Right kidney (tissue), 1 donor: Measurements from ENCODE around the gene EOLA2.
A peak's percentile ranks its signal among the peaks of the same experiment; 100 is the strongest.
"Not testable (repeated sequence)": the region's sequence is repeated elsewhere in the genome, so short reads cannot be mapped to it uniquely, and the experiment has no call there.

ENCODE experiments used
- DNase-seq: peaks from one replicate; pipeline ENCODE4 v3.0.0-alpha.2; 2016

EOLA2 gene

DNA sequence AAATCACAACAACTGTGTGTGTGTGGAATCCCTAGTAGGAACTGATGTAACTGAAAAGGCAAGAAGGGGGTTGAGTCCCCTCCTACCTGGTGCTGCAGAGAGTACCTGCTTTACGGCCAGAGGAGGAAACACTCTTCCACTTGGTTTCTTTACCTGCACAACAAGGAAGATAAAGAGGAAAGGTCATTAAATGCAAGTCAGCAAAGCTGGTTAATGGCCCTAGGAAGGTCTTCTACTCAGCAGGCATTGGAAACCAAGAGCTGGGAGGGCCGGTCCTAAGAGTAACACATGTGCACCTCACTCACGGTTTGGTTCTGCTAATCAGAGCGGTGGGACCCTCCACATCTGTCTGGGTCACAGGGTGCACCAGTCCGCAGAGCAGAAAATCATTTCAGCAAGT is 963 bp downstream of the EOLA2 start:
- DNase-seq: not testable (repeated sequence)

DNA sequence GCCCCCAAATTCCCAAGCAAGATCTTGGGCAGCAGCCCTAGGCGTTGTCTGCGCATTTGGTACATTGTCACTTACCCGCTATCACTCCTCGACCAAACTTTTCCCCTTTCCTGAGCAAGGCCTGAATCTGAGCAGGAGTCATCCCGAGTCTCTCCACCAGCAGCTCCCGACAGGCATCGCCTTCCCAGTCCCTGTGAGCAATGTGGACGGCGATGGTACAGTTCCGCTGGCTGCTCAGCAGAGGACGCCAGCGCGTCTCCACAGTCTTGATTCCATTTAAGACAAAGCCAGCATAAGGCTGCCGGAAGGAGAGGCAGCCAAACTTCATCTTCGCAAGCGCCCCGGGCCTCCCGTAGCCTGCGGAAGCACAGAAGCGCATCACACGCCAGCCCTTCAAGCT is 4.7 kb downstream of the EOLA2 start:
- DNase-seq: not testable (repeated sequence)

DNA sequence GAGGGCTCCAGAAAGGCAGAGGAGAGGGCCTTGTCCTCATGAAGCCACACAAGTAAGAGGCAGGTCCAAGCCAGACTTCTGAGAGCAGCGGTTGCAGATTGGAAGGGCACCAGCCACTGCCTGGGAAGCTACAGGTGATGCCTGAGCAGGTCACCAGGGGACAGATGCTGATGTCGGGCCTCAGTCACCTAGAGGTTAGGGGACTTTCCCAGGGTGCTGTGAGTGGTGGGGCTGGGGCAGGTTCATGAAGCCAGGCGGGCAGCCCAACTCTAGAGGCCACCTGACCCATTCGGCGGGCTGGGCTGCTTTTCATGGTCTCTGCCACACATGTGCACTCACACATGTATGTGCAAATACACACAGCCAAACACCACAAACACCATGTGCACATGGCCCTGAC is 5.3 kb downstream of the EOLA2 start:
- DNase-seq: not testable (repeated sequence)

DNA sequence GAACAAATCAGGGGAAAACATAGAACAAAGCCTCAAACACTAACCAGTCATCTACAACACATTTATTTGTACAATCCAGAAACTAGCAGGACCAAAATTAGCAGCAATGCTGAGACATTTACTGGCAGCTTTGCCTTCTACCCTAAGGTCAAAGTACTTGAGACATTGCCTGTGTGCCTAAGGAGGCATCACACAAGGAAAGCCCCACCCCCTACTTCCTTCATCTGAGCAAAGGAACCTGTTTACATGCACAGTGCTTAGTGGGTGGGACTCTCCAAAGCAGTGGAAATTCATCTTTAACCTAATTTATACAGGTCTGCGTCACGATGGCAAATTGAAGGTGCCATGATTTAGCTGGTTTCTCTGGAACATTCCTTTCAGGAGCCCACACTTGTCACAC is 6.1 kb downstream of the EOLA2 start:
- DNase-seq: not testable (repeated sequence)

DNA sequence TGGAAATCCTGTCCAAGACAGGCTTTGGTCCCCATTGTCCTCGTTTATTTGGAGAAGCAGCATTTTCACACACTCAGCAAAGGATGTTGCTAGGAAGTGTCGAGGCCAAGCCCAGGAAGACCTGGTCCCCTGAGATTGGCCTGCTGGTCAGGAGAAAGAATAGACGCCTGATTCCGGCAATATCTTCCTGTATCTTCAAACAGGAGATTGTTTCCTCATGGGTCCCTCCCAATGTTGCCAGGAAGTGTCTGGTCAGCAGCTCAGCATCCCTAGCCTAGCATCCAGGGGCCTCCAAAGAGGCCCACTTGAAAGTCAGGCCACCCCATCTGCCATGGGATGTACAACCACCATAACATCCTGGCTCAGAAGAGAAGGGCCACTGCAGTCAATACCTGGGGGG is 6.9 kb downstream of the EOLA2 start:
- DNase-seq: not testable (repeated sequence)

DNA sequence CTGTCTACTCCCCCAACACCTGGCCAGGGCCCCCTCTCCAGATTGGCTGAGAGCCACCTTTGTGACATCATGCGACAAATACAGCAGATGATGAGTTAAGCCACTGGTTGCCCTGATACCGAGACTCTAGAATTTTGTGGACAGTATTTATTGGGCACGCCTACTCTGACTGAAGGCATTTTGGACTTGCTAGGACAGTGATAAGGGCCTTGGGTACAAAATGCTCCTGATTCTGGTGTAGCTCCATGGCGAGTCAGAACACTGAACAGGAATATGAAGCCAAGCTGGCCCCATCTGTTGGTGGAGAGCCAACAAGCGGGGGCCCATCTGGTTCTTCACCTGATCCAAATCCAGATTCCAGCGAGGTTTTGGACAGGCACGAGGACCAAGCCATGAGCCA is 8.9 kb downstream of the EOLA2 start, which contains the start of gene HSFX4:
Gene HSFX4, plus strand, starts transcription at position 174 of the 400 bp plus-strand sequence. Its CDS starts 72 bp downstream, at position 246.
- DNase-seq: not testable (repeated sequence)

DNA sequence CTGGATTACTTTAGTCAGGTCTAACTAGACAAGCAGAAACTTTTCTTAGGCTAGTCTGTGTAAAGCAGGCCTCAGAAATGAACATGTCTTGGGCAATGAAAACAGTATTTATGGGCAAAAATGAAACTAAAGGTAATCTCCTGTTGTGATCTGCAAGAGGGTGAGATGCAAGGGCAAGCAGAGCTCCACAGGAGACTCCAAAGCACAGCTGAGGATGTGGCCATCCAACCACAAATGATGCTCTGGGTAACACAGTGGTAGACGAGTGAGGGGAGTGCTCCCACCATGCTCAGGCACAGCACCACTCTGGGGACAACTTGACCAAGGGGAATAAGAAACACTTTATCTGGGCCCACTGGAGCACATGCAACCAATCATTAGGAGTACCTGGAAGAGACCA is 9.7 kb downstream of the EOLA2 start:
- not testable (repeated sequence) for DNase-seq

DNA sequence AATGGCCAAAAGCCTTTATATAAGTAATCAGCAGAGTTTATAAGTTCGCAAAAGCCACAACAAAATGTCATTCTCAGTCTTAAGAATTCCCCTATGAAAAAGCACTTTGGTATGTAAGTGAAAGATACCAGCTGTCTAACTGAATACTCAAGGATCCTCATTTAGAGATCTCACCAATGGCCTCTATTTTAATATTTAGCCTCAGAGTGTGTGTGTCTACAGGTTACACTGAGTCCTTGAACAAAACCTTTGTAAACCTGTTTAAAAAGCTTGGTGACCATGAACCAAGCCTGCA is 10.4 kb downstream of the EOLA2 start:
- DNase-seq: not testable (repeated sequence)

DNA sequence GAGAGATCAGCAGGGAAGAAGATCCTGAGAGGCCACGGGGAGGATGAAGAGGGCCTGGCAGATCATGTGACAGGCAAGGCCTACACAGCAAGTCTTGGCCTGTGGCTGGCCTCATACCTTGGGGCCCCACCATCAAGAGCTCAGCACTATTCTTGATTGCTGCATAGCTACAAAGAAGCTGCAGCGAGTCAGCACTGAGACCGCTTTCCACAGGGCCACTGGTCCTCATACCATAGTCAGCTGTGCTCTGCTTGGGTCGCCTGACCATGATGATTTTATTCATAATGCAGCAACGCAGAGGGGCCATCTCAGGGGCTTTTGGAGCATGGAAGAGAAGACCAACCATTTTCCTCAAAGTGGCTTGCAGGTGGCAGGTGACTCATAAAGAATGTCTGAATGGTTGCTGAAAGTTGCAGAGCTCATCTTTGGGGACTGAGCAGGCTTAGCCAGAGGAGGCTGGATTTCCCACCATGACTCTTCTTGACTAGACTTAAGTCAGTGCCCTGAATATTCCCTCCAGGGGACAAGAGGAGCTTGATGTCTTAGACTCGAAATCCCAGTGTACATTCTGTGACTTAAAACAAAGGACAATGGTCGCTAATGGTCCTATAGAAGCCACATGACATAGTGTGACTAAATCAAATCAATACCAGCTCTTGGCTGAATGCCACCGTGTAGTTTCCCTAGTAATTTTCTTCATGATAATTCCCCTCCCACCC is 10.9 kb downstream of the EOLA2 start:
- DNase-seq: not testable (repeated sequence)

DNA sequence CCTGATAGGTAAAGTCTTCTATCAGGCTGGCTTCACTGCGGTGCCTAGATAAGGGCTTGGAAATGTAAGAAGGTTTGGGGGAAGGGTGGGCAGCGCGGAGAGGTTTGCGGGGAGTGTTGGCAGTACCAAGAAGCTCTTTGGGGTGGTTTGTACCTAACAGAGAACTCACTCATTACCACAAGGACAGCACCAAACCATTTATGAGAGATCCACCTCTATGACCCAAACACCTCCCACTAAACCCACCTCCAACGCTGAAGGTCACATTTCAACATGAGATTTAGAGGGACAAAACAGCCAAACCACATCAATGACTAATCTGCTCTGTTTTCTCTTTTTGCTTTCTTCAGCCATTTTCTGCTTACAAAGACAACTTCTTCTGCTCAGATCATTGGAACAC is 13.9 kb downstream of the EOLA2 start:
- not testable (repeated sequence) for DNase-seq

DNA sequence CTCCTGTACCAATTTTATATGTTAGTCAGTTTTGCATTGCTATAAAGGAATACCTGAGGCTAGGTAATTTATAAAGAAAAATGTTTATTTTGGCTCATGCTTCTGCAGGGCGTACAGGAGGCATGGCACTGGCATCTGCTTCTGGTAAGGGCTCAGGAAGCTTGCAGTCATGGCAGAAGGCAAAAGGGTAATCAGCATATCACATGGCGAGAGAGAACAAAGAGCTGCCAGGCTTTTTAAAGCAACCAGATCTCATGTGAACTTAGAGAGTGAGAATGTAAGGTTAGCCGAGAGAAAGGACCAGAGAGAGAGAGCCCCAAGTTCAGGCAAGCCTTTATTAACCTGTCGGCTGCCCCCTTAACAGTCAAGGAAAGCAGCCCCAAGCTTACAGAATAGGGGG is 14.5 kb downstream of the EOLA2 start:
- not testable (repeated sequence) for DNase-seq

DNA sequence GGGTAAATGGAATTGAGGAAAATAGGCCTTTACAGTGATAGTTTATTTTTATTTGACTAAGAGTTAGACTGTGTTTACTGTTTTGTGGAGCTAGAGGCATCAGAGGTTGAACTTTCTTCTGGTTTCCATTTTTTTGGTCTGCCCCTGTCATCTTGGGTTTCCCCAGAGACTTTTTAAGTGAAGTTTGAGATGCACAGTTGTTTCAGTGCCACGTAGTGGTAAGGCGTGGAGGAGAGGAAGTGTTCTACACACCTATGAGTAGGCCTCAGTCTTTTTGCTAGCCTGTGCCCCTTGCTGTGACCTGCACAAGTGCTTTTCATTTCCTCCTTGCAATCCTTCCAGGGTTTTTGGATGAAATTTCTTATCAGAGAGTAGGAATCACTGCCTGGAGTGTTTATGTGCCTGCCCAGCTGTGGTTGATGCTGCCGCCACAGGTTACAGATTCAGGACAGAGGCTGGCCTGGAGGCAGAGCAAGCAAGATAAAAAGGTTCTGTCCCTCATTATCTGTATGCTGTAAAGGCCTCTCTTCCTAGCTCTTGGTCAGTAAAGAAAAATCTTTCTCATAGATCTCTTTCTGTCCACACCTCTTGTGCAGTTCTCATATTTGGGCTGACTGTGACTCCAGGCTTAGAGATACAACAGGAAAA is 21.4 kb downstream of the EOLA2 start:
- DNase-seq: no peak

DNA sequence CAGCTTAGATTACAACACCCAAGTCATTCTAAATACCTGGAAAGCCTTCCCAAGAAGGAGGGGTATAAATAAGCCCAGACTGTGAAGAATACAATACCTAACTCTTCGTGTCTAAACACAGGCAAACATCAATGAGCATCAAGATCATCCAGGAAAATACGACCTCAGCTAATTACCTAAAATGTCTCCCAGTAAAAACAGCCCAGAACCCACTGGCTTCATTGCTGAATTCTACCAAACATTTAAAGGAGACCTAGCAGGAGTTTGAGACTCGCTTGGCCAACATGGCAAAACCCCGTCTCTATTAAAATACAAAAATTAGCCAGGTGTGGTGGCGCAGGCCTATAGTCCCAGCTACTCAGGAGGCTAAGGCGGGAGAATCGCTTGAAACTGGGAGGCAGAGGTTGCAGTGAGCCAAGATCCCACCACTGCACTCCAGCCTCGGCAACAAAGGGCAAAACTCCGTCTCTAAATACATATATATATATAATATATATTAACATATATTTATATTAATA is 28.1 kb downstream of the EOLA2 start:
- DNase-seq: peak; percentile 4

DNA sequence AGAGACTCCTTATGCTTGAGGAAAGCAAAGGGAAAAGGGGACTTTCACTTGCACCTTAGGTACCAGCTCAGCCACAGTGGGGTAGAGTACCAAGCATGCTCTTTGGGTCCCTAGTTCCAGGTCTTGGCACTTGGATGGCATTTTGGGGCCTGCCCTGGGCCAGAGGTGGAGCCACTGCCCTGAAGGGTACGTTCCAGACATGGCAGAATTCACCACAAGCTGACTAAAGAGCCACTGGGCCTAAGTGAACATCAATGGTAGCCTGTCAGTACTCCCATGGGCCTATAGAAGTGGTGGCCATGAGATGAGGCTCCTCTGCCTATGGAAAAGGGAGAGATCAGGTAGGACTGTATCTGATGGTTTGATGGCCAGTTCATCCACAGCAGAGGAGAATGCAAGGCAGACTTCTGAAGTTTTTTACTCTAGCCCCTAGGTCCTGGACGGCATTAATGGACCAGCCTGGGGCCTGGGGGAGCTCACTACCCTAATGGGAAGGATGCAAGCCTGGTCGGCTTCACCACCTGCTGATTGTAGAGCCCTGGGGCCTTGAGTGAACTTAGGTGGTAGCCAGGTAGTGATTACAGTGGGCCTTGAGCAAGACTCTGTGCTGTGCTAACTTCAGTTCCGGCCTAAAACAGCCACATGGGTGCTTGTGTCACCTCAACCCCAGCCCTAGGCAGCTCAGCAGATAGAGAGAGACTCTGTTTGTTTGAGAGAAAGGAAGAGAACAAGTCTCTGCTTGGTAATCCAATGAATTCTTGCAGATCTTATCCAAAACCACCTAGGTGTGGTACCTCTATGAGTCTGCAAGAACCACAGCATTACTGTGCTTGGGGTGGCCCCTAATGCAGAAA is 28.7 kb downstream of the EOLA2 start:
- no peak for DNase-seq

DNA sequence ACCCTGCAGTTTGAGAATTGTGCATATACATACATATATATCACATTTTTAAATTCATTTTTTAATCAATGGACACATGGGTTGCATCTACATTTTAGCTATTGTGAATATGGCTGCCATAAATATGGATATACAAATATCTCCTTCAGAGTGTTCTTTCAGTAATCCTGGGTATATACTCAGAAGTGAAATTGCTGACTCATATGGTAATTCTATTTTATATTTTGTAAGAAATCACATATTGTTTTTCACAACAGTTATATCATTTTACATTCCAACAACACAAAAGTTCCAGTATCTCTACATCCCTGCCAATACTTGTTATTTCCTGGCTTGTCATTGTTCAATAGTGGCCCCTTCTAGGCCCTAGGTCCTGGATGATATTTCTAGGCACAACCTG is 29.6 kb downstream of the EOLA2 start:
- DNase-seq: no peak

DNA sequence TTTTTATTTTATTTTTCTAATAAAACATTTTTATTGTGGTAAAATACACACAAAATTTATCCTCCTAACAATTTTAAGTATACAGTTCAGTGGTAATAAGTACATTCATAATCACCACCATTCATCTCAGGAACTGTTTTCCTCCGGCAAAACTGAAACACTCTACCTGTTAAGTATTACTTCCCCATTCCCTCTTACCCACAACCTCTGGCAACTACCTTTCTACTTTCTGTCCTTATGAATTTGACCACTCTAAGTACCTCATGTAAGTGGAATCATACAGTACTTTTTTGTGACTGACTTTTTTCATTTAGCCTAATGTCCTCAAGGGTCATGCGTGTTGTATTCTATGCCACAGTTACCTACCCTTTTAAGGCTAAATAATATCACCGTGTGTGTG is 30.0 kb downstream of the EOLA2 start:
- DNase-seq: no peak

DNA sequence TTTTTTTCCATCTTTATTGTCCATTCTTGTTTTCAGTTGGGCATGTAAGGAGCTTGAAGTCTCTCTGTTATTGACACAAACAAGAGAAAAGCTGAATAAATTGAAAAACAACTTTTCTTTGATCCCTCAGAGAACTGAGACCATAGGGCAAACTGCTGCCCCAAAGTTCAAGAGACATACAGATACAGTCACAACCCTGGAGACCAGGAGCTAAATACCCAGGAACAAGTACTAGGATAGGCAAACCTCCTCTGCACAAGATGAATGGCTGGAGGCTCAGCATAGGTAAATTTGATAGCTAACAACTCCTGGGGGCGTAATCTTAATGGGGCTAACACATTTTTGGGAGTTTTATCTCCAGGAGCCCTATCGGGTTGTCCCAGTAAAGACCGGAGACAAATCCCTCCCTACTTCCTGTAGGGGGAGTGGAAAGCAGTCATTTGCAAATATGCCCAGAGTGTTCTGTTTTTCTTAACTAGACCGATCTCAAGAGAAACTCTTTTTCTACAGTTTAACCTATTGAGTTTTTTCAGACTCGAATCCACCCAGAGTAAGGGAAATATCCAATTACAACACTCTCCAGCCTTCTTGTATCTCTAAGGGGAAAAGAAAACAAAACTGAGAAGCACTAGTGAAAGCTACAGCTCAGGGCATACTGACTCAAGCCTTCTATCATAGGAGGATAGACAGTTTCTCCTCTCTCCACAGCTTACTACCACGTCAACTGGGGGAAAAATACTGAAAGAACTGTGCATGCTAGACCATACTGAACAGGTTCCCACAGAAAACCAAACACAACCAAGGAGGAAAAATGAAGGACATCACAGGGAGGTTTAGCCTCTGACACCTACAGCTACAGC is 34.2 kb downstream of the EOLA2 start:
- peak; percentile 5 for DNase-seq

DNA sequence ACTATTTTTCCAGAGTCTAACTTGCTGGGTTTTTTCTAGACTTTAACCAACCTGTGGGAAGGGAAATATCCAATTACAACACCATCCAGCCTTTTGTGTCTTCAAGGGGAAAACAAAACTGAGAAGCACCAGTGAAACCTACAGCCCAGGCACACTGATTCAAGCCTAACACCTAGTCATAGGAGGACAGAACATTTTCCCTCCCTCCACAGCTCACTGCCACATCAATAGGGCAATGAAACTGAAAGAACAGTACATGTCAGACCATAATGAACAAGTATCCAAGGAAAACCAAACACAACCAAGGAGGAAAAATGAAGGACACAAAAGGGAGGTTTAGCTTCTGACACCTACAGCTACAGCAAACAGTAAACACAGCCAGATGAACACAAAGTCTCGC is 39.7 kb downstream of the EOLA2 start:
- no peak for DNase-seq

DNA sequence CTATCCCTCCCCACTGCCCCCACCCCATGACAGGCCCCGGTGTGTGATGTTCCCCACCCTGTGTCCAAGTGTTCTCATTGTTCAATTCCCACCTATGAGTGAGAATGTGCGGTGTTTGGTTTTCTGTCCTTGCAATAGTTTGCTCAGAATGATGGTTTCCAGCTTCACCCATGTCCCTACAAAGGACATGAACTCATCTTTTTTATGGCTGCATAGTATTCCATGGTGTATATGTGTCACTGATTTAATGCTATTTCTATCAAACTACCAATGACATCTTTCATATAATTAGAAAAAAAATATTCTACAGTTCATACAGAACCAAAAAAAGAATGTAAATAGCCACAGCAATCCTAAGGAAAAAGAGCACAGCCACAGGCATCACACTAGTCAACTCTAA is 47.5 kb downstream of the EOLA2 start:
- DNase-seq: not testable (repeated sequence)
